GM19099 (cell line): ENCODE results near the gene RABGGTA.

Source experiments
- POLR2A ChIP-seq: IDR thresholded peaks from 3 replicates; pipeline ENCODE4 v1.6.1; 2011; ENCODE audit warnings: low read depth; ENCODE audit not compliant: insufficient read length; ENCODE audit errors: extremely low read depth

RABGGTA gene, protein sequence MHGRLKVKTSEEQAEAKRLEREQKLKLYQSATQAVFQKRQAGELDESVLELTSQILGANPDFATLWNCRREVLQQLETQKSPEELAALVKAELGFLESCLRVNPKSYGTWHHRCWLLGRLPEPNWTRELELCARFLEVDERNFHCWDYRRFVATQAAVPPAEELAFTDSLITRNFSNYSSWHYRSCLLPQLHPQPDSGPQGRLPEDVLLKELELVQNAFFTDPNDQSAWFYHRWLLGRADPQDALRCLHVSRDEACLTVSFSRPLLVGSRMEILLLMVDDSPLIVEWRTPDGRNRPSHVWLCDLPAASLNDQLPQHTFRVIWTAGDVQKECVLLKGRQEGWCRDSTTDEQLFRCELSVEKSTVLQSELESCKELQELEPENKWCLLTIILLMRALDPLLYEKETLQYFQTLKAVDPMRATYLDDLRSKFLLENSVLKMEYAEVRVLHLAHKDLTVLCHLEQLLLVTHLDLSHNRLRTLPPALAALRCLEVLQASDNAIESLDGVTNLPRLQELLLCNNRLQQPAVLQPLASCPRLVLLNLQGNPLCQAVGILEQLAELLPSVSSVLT

DNA sequence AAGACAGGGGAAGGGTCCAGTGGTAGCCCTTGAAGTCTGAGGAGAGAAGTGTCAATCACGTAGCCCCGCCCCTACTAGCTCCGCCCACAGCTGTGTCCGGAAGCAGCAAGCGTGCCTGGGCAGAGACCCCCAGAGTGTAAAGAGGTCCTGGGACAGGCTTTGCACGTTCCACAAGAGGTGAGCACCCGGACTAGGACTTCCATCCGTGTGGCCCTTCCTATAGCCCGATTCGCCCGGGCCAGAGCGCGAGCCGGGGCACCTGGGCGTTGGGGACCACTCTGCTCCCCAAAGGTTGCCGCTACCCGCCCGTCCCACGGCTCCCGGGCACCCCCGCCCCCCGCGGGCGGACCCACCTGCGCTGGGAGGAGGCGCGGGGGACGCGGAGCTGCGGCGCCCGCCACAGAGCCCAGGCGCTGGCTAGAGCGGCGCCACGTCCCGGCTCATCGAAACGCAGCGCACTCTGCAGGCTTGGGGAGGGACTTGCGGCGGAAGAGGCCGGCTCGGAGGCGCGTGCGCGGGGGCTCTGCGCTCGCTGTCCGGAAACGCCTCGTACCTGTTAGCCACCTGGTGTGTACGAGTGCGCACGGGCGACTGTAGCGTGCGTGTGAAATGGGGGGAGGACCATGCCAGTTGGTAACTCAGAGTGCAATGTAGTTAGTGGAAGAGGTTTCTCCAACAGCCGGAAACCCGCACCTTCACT lies at the start of gene RABGGTA:
RABGGTA (minus strand) TSS at position 464 of the 700 bp plus-strand sequence. CDS start 482 bp downstream, outside the sequence.
- TF ChIP-seq POLR2A, result peak; percentile 84

DNA sequence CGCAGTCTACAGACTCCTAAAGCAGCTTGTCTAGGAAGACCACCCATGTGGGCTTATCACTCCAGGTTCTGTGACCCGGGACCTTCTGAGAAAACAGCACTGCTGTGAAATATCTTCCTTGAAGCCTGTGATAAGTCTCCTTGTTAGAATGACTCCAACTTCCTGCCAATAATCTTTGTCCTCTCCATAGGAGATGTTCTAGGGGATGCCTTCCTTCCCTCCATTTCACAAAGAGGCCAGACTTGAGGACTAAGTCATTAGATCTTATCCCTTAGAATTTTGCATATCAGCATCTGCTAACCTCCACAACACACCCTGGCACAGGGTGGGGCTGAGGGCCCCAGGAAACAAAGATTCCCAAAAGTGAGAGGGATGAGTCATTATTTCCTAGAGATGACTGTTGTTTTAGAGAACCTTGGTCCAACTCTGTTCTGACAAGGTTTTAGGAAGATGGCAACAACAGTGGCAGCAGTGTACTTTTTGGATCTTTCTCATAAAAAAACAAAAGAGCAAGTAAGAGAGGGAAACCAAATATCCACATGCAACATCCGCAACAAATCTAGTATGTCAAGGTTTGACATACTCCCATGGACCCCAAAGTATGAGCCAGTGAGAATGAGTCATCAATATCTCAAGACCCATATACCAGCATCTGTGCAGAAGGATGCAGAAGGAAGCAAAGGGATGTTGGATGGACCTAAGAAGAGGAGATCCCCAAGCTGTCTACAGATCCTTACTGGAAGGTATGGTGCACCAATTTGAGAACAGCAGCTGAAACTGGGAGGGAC lies 45.9 kb upstream of the RABGGTA start:
- no peak for TF ChIP-seq POLR2A

DNA sequence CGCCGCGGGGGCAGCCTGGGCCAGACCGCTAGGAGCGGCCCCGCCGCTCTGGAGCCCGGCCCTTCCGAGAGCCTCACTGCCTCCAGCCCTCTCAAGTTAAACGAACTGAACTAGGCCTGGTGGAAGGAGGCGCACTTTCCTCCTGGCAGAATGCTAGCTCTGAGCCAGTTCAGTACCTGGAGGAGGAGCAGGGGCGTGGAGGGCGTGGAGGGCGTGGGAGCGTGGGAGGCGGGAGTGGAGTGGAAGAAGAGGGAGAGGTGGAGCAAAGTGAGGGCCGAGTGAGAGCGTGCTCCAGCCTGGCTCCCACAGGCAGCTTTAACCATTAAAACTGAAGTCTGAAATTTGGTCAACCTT lies 45.2 kb upstream of the RABGGTA start:
- no peak for TF ChIP-seq POLR2A

DNA sequence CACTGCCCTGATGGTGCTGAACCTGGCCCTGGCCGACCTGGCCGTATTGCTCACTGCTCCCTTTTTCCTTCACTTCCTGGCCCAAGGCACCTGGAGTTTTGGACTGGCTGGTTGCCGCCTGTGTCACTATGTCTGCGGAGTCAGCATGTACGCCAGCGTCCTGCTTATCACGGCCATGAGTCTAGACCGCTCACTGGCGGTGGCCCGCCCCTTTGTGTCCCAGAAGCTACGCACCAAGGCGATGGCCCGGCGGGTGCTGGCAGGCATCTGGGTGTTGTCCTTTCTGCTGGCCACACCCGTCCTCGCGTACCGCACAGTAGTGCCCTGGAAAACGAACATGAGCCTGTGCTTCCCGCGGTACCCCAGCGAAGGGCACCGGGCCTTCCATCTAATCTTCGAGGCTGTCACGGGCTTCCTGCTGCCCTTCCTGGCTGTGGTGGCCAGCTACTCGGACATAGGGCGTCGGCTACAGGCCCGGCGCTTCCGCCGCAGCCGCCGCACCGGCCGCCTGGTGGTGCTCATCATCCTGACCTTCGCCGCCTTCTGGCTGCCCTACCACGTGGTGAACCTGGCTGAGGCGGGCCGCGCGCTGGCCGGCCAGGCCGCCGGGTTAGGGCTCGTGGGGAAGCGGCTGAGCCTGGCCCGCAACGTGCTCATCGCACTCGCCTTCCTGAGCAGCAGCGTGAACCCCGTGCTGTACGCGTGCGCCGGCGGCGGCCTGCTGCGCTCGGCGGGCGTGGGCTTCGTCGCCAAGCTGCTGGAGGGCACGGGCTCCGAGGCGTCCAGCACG lies 44.6 kb upstream of the RABGGTA start:
- TF ChIP-seq POLR2A, result no peak

DNA sequence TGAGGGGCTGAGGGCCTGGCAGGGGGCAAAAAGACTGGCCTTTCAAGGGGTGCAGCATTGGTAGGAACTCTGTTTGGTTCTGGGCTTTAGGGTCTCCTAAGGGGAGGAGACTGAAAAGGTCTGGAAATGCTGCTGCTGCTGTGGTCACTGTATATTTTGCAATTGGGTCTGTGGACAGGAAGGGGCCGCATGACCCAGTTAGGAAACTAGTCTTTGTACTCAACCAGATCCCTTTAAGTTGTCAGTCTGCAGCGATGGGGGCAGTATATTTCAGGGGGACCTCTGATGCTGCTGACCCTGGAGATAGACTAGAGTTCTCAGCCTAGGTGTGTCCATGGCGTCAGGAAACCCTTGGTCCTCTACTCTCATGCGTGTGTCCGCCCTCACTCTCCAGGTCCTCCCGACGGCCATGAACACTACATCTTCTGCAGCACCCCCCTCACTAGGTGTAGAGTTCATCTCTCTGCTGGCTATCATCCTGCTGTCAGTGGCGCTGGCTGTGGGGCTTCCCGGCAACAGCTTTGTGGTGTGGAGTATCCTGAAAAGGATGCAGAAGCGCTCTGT lies 43.9 kb upstream of the RABGGTA start:
- no peak for TF ChIP-seq POLR2A

DNA sequence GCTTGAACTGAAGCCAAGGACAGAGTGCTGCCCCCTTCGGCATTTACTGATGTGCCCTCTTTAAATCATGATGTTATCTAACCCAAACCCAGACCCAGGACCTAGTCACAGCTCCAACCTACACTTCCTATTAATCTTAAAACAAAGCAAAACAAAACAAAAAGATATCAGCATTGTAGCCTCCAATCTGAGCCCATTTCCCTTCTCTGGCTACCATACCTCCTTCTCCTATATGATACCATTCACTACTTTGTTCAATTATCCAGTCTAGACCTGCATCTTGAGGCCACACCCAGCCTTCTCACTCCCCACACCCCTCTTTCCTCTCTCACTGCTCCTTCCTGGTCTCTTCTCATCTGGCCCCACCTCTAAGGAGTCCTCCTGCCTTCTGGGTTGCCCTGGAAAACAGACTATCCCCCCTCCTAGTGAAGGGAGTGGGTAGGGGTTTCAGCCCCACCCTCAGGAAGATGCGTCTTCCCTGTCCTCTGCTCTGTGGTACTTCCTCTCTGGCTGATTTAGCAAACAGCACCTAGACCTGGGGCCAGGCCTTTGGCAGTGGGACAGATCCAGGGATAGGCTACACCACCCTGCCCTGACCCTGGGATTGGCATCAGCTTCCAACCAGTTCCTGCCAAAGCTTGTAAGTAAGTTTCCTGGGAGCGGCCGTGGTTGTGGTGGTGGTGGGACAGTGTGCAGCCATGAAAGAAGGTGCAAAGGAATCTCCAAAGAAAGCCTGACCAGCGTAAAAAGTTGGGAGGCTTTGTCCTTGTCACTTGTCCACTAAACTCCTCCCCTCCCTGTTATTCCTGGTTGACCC lies 43.2 kb upstream of the RABGGTA start:
- TF ChIP-seq POLR2A, result no peak

DNA sequence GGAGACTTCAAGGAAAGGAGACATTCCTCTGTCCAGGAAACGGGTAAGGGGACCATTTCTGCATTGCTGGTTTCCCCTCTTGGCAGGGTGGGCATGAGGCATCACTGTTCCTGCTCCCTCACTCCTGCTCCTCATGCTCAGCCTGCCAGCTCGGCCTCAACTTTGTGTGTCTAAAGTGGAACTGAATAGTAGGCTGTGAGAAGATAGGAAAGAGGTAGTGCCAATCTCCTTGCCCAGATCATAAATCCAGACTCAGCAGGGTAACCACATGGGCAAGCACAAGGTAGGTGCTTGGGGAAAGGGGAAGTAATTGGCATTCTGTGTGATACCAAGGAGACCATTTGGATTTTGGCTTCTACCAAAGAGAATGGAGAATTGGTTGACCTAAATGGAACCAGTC lies 42.5 kb upstream of the RABGGTA start:
- no peak for TF ChIP-seq POLR2A

DNA sequence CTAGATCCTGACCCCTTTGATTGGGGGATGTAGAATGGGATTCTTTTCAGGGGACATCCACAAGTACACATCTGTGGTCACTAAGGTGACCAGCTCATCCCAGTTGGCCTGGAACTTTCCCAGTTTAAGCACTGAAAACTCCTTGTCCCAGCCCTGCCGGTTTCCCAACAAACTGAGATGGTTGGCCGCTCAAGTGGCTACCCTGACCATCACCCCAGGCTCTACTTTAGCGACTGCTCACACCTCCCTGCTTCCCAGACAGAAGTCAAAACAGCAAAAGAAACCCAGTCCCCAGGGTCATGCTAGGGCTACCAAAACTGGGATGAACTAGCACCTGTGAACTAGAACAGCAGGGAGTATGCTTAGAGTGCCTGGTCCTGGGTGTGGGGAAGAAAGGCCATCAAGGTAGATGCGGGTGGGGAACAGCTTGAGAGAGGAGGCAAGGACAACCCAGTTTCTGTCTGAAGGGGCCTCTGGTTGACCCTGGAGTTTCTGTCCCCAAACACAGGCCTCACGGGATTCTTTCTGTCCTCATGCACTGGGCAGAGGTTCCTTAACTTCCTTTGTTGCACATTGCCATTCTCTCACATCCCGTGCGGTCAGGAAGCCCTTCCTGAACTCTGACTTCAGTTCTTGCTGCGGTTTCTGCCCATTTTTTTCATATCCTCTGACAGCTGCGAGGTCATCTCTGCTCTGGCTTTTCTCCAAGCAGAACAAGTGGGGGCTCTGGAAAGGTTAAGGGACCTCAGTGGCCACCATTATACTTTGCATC lies 41.5 kb upstream of the RABGGTA start:
- TF ChIP-seq POLR2A, result no peak

DNA sequence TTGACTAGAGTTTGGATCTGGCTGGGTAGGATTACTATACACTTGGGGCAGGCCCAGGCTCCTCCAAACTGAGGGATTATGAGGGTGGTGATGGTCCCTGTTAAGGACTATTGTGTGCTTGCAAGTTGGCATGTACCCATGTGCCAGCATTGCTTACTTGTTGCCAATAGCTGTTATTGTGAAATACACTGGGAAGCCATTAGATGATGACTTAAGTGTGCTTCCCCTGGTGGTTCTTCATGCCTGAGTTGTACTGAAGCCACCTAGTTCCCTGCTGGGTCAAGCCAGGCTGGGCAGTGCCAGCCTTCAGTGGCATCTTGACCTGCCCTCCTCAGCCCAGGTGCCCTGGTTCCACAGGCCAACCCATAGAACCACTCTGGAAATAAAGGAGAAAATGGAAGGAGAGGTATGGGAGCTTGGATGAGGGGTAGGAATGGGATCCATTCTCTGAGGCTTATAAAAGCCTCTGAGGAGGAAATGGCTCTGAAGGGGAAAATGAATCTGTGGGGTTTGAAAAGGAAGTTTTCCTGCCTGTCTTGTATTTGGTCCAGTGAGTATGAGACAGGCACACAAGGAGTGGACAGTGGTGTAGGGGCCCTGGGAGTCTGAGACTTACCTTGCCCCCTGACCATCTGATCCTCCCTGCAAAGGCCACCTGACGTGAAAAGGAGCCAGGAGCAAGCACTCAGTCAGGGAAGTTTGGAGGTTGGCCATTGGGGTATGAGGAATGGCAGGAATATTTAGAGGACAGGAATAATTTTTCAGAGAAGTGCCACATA lies 40.6 kb upstream of the RABGGTA start:
- no peak for TF ChIP-seq POLR2A

DNA sequence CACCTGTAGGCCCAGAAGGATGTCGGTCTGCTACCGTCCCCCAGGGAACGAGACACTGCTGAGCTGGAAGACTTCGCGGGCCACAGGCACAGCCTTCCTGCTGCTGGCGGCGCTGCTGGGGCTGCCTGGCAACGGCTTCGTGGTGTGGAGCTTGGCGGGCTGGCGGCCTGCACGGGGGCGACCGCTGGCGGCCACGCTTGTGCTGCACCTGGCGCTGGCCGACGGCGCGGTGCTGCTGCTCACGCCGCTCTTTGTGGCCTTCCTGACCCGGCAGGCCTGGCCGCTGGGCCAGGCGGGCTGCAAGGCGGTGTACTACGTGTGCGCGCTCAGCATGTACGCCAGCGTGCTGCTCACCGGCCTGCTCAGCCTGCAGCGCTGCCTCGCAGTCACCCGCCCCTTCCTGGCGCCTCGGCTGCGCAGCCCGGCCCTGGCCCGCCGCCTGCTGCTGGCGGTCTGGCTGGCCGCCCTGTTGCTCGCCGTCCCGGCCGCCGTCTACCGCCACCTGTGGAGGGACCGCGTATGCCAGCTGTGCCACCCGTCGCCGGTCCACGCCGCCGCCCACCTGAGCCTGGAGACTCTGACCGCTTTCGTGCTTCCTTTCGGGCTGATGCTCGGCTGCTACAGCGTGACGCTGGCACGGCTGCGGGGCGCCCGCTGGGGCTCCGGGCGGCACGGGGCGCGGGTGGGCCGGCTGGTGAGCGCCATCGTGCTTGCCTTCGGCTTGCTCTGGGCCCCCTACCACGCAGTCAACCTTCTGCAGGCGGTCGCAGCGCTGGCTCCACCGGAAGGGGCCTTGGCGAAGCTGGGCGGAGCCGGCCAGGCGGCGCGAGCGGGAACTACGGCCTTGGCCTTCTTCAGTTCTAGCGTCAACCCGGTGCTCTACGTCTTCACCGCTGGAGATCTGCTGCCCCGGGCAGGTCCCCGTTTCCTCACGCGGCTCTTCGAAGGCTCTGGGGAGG lies 39.5 kb upstream of the RABGGTA start, which contains the start of gene LTB4R:
LTB4R (plus strand) TSS at position 857 of the 959 bp plus-strand sequence. CDS start 4,150 bp downstream, outside the sequence.
- peak; percentile 60 for TF ChIP-seq POLR2A

DNA sequence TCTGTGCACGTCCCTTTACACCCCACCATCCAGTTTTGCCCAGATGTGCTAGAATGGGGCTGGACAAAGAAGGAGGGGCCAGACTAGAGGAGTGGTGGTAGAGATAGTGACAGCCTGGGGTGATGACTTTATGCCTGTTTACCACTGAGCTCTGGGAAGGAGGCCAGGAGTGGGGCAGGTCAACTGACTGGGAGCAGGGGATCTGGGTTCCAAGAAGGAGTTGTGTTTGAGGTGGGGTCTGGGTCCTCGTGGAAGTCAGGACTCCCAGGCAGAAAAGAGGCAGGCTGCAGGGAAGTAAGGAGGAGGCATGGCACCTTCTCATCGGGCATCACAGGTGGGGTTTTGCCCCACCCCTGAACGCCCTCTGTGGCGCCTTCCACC lies 38.9 kb upstream of the RABGGTA start:
- no peak for TF ChIP-seq POLR2A
